Activated naive CD8-positive, alpha-beta T cell treated with anti-CD3 and anti-CD28 coated beads for 36 hours (primary cell): ENCODE results near the gene SPINK13. TPM values are rescaled to one million over a fixed set of nuclear protein-coding genes. Genes with fewer than 3 reads are reported as not detected.
"Not testable (repeated sequence)": the region's sequence is repeated elsewhere in the genome, so short reads cannot be mapped to it uniquely, and the experiment has no call there.

Experiments
- DNase-seq: peaks from one replicate; pipeline ENCODE4 v3.0.0; 2021
- H3K27ac Mint-ChIP-seq: one replicate; pipeline ENCODE4 v1.8.0; 2022; ENCODE audit warnings: mild to moderate bottlenecking, moderate library complexity, mixed read lengths
- H3K27me3 Mint-ChIP-seq: one replicate; pipeline ENCODE4 v1.8.0; 2022; ENCODE audit warnings: mild to moderate bottlenecking, mixed read lengths
- H3K36me3 Mint-ChIP-seq: one replicate; pipeline ENCODE4 v1.8.0; 2021; ENCODE audit warnings: mild to moderate bottlenecking, mixed read lengths
- H3K4me1 Mint-ChIP-seq: one replicate; pipeline ENCODE4 v1.8.0; 2021; ENCODE audit warnings: mixed read lengths
- H3K4me3 Mint-ChIP-seq: one replicate; pipeline ENCODE4 v1.8.0; 2022; ENCODE audit warnings: mild to moderate bottlenecking, moderate library complexity, mixed read lengths
- H3K9me3 Mint-ChIP-seq: one replicate; pipeline ENCODE4 v1.8.0; 2022; ENCODE audit warnings: mixed read lengths
- total RNA-seq, 2 experiments: library from RNA; stranded (reverse); gene quantifications; one replicate each; pipeline ENCODE4 v1.2.3, GENCODE V29; 2021

The SPINK13 gene
- not detected for total RNA-seq

- Mint-ChIP-seq H3K27me3 (no peaks in the 10 kb centered on the region), H3K9me3 (peaks cover 9% of the 10 kb centered on the region), H3K27ac (no peak within 1 kb of the TSS), H3K36me3 (no peaks in the 10 kb centered on the region), H3K4me1 (no peaks in the 10 kb centered on the region), H3K4me3 (no peak within 1 kb of the TSS)
- DNase-seq: no peak
These were observed at the start of gene SPINK13 for GRCh38 chr5:148268566-148268965. SPINK13 (plus strand) TSS chr5:148268794; CDS start chr5:148270073, 1,279 bp downstream.

- DNase-seq: no peak
- no peak overlapping the region for H3K27ac Mint-ChIP-seq
These were observed 47.1 kb upstream of the SPINK13 start for GRCh38 chr5:148221508-148221907.

GRCh38 chr5:148224117-148224742, 44.4 kb upstream of the SPINK13 start:
- no peaks in the 10 kb centered on the region for H3K36me3 Mint-ChIP-seq

More at GRCh38 chr5:148221508-148221907, 47.1 kb upstream of the SPINK13 start:
- no peak overlapping the region for H3K4me3 Mint-ChIP-seq
- H3K27me3 Mint-ChIP-seq: peaks cover 23% of the 10 kb centered on the region
- H3K4me1 Mint-ChIP-seq: no peaks in the 10 kb centered on the region
- no peaks in the 10 kb centered on the region for H3K36me3 Mint-ChIP-seq
- no peaks in the 10 kb centered on the region for H3K9me3 Mint-ChIP-seq

GRCh38 chr5:148228392-148228984, 40.1 kb upstream of the SPINK13 start:
- Mint-ChIP-seq H3K4me3 (no peak overlapping the region), H3K36me3 (no peaks in the 10 kb centered on the region), H3K27ac (no peak overlapping the region), H3K9me3 (peaks cover 2% of the 10 kb centered on the region), H3K4me1 (no peaks in the 10 kb centered on the region), H3K27me3 (peaks cover 27% of the 10 kb centered on the region)
- no peak for DNase-seq

More at GRCh38 chr5:148224117-148224742, 44.4 kb upstream of the SPINK13 start:
- H3K4me3 Mint-ChIP-seq: no peak overlapping the region
- DNase-seq: no peak
- H3K9me3 Mint-ChIP-seq: no peaks in the 10 kb centered on the region
- no peaks in the 10 kb centered on the region for H3K4me1 Mint-ChIP-seq
- peaks cover 33% of the 10 kb centered on the region for H3K27me3 Mint-ChIP-seq
- H3K27ac Mint-ChIP-seq: no peak overlapping the region

GRCh38 chr5:148229840-148230239, 38.8 kb upstream of the SPINK13 start:
- DNase-seq: no peak
- Mint-ChIP-seq H3K27me3 (peaks cover 27% of the 10 kb centered on the region), H3K4me3 (no peak overlapping the region), H3K27ac (no peak overlapping the region), H3K4me1 (no peaks in the 10 kb centered on the region), H3K9me3 (peaks cover 2% of the 10 kb centered on the region), H3K36me3 (no peaks in the 10 kb centered on the region)

- no peak overlapping the region for H3K27ac Mint-ChIP-seq
These were observed 38.4 kb upstream of the SPINK13 start for GRCh38 chr5:148230240-148230639.

GRCh38 chr5:148237785-148238417, 30.7 kb upstream of the SPINK13 start:
- no peaks in the 10 kb centered on the region for H3K9me3 Mint-ChIP-seq
- no peaks in the 10 kb centered on the region for H3K4me1 Mint-ChIP-seq
- no peaks in the 10 kb centered on the region for H3K36me3 Mint-ChIP-seq
- no peak overlapping the region for H3K27ac Mint-ChIP-seq
- peaks cover 3% of the 10 kb centered on the region for H3K27me3 Mint-ChIP-seq
- no peak overlapping the region for H3K4me3 Mint-ChIP-seq
- no peak for DNase-seq

More at GRCh38 chr5:148230240-148230639, 38.4 kb upstream of the SPINK13 start:
- no peaks in the 10 kb centered on the region for H3K36me3 Mint-ChIP-seq
- H3K27me3 Mint-ChIP-seq: peaks cover 26% of the 10 kb centered on the region
- H3K4me3 Mint-ChIP-seq: no peak overlapping the region
- DNase-seq: no peak
- H3K9me3 Mint-ChIP-seq: peaks cover 2% of the 10 kb centered on the region
- no peaks in the 10 kb centered on the region for H3K4me1 Mint-ChIP-seq

- DNase-seq: no peak
- H3K4me1 Mint-ChIP-seq: no peaks in the 10 kb centered on the region
- no peak within 1 kb of the TSS for H3K27ac Mint-ChIP-seq
- H3K4me3 Mint-ChIP-seq: no peak within 1 kb of the TSS
- H3K27me3 Mint-ChIP-seq: peaks cover 3% of the 10 kb centered on the region
- no peaks in the 10 kb centered on the region for H3K9me3 Mint-ChIP-seq
- H3K36me3 Mint-ChIP-seq: no peaks in the 10 kb centered on the region
These were observed 30.2 kb upstream of the SPINK13 start, which contains the start of gene MARCOL for GRCh38 chr5:148238418-148238794. MARCOL (plus strand) TSS chr5:148238525; CDS start chr5:148238598, 73 bp downstream.

- Mint-ChIP-seq H3K4me3 (no peak overlapping the region), H3K36me3 (no peaks in the 10 kb centered on the region), H3K4me1 (no peaks in the 10 kb centered on the region), H3K9me3 (peaks cover 5% of the 10 kb centered on the region), H3K27ac (no peak overlapping the region), H3K27me3 (no peaks in the 10 kb centered on the region)
- DNase-seq: no peak
These were observed 19.7 kb upstream of the SPINK13 start for GRCh38 chr5:148248894-148249293.

GRCh38 chr5:148255456-148255855, 13.1 kb upstream of the SPINK13 start:
- Mint-ChIP-seq H3K27ac (no peak overlapping the region), H3K9me3 (peaks cover 27% of the 10 kb centered on the region), H3K4me1 (no peaks in the 10 kb centered on the region), H3K36me3 (no peaks in the 10 kb centered on the region), H3K27me3 (no peaks in the 10 kb centered on the region), H3K4me3 (no peak overlapping the region)
- no peak for DNase-seq

- no peaks in the 10 kb centered on the region for H3K4me1 Mint-ChIP-seq
- DNase-seq: no peak
- H3K4me3 Mint-ChIP-seq: no peak overlapping the region
- H3K27me3 Mint-ChIP-seq: peaks cover 10% of the 10 kb centered on the region
- H3K36me3 Mint-ChIP-seq: no peaks in the 10 kb centered on the region
- H3K27ac Mint-ChIP-seq: no peak overlapping the region
- peaks cover 22% of the 10 kb centered on the region for H3K9me3 Mint-ChIP-seq
These were observed 9.3 kb upstream of the SPINK13 start for GRCh38 chr5:148259288-148259687.

- DNase-seq: no peak
- H3K36me3 Mint-ChIP-seq: no peaks in the 10 kb centered on the region
- H3K4me3 Mint-ChIP-seq: no peak overlapping the region
- peaks cover 29% of the 10 kb centered on the region for H3K9me3 Mint-ChIP-seq
- H3K27ac Mint-ChIP-seq: no peak overlapping the region
- H3K4me1 Mint-ChIP-seq: no peaks in the 10 kb centered on the region
- peaks cover 10% of the 10 kb centered on the region for H3K27me3 Mint-ChIP-seq
These were observed 7.4 kb upstream of the SPINK13 start for GRCh38 chr5:148261221-148261620.

- no peak for DNase-seq
- peaks cover 1% of the 10 kb centered on the region for H3K27me3 Mint-ChIP-seq
- H3K4me3 Mint-ChIP-seq: no peak overlapping the region
- no peaks in the 10 kb centered on the region for H3K36me3 Mint-ChIP-seq
- peaks cover 9% of the 10 kb centered on the region for H3K9me3 Mint-ChIP-seq
- no peaks in the 10 kb centered on the region for H3K4me1 Mint-ChIP-seq
- H3K27ac Mint-ChIP-seq: no peak overlapping the region
These were observed 632 bp upstream of the SPINK13 start for GRCh38 chr5:148267962-148268361.

- not testable (repeated sequence) for H3K27ac Mint-ChIP-seq, H3K4me1 Mint-ChIP-seq, H3K4me3 Mint-ChIP-seq, H3K27me3 Mint-ChIP-seq, H3K36me3 Mint-ChIP-seq, DNase-seq
- peaks cover 23% of the 10 kb centered on the region for H3K9me3 Mint-ChIP-seq
These were observed 6.5 kb downstream of the SPINK13 start for GRCh38 chr5:148275129-148275528.

GRCh38 chr5:148280893-148281292, 12.3 kb downstream of the SPINK13 start:
- H3K9me3 Mint-ChIP-seq: peaks cover 21% of the 10 kb centered on the region
- not testable (repeated sequence) for H3K4me1 Mint-ChIP-seq, H3K36me3 Mint-ChIP-seq, H3K27ac Mint-ChIP-seq, H3K4me3 Mint-ChIP-seq, H3K27me3 Mint-ChIP-seq
- peak; percentile 16 for DNase-seq
